HG03342 (cell line): ENCODE data around the gene ELMOD3.
A peak's percentile ranks its signal among the peaks of the same experiment; 100 is the strongest.
"Not testable (repeated sequence)": the region's sequence is repeated elsewhere in the genome, so short reads cannot be mapped to it uniquely, and the experiment has no call there.

Experiments
- ATAC-seq: cut with Tn5 transposase; IDR thresholded peaks from one replicate; pipeline ENCODE4 v1.9.1; 2021; ENCODE audit warnings: mild to moderate bottlenecking, moderate library complexity; ENCODE audit not compliant: unreplicated experiment

Gene ELMOD3

GRCh38 chr2:85354286-85355072 lies at the start of gene ELMOD3, which contains the start of gene RETSAT:
Gene ELMOD3 (plus strand): TSS chr2:85354769. CDS start chr2:85357199, 2,430 bp downstream.
Gene RETSAT (minus strand): TSS chr2:85354528. CDS start chr2:85354507, 21 bp downstream.
- ATAC-seq = peak; percentile 97

DNA sequence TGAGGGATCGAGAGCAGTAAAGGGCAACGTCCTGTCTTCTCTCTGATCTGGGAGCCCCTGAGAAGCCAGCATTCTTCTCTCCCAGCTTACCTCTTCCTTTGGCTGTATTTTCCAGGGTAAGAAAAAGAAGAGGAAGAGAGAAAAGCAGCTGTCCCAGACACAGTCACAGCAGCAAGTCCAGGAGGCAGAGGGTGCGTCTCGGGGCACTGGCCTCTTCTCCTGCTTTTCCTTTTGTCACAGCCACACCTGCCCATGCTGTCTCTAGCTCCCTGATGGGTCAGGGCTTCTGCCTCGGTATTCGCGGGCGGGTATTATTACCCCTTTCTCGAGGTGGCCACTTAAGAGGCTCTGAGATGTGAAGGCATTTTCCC lies 47.1 kb upstream of the ELMOD3 start:
- no peak for ATAC-seq

GRCh38 chr2:85308201-85308600 lies 46.4 kb upstream of the ELMOD3 start:
- no peak for ATAC-seq

GRCh38 chr2:85308896-85309555 lies 45.5 kb upstream of the ELMOD3 start:
- ATAC-seq = no peak

GRCh38 chr2:85309699-85310321 lies 44.8 kb upstream of the ELMOD3 start:
- no peak for ATAC-seq

DNA sequence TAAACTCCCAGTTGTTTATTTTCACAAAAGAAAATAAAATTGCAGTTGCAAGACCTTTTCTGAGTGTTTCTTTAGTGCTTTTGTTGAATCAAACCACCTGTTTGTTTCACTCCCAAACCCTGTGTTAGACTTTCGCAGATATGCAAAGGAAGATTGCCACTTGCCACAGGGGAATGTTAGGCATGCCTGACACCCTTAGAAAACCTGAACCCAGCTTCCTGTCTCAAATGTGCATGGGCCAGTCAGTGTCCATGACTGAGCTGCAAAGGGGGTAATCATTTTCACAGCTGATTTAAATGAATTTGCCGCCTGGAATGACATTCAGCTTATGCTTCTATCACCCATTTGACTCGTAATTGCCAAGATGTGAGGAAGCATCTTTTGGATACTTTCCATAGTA lies 44.2 kb upstream of the ELMOD3 start:
- no peak for ATAC-seq

GRCh38 chr2:85312404-85312803 lies 42.2 kb upstream of the ELMOD3 start:
- ATAC-seq = no peak

DNA sequence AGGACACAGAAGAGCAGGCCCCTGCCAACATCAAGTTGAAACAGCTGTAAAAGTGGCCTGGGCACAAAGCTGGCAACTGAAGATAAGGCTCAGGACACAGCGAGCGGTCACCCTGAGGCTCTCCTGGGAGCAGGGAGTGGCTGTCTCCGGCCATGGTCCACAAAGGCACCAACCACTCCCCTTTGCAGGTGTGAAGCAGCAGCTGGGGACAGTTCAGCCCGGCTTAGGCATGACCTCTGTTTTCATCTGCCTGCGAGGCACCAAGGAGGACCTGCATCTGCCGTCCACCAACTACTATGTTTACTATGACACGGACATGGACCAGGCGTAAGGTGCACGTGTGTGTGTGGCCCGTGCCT lies 39.7 kb upstream of the ELMOD3 start:
- no peak for ATAC-seq

DNA sequence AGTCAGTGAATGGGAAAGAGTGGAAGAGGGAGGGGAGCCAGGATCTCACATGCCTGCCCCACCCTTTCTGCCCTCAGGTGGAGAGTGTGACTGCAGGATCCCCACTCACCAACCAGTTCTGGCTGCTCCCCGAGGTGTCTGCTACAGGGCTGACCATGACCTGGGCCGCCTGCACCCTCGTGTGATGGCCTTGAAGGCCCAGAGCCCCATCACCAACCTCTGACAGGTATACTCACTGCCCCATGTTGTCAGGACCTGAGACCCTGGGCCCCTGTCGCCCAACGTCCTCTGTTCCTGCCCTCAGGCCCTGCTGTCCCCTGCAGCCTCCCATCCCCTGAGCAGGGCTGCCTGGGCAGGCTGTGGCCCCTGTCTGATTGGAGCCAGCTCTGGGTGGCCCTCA lies 38.6 kb upstream of the ELMOD3 start:
- ATAC-seq = not testable (repeated sequence)

GRCh38 chr2:85318222-85319074 lies 36.1 kb upstream of the ELMOD3 start:
- ATAC-seq = peak; percentile 44

DNA sequence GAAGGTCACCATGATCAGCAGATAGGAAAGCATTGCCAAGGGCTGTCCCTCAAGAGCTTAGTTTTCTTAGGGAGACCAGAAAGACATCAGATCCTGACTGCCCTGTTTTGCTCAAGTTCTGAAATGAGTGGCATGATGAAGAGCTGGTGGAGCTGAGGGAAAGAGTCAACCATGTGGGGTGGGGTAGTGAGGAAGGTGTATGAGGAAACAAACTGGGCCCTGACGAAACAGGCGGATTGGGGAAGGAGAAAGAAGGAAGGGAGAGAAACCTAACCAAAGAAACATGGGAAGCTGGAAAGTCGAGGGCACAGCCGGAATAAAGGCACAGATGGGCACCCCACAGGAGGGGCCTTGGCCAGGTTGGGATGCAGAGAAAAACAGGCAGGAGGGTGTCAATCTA lies 34.8 kb upstream of the ELMOD3 start:
- no peak for ATAC-seq

DNA sequence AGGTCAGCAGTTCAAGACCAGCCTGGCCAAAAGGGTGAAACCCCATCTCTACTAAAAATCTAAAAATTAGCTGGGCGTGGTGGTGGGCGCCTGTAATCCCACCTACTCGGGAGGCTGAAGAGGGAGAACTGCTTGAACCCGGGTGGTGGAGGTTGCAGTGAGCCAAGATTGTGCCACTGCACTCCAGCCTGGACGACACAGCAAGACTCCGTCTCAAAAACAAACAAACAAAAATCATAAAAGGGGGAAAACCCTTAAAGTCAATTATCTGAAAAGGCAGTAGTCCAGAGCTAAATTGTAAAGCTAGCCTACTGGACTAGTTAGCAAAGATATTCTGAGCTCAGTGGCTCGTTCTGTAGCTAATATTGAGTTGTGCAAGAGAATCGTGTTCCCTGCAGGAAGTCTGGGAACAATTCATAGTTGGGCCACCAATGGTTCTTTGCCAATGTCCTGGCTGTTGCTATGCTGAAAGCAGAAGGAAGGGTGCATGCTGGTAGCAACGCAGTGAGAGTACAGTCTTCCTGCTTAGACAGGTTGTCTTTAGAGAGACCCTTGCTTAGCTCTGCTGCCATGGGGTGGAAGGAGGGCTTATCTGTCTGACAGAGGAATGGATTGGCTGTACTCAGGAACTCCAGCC lies 31.1 kb upstream of the ELMOD3 start:
- no peak for ATAC-seq

GRCh38 chr2:85323988-85324367 lies 30.6 kb upstream of the ELMOD3 start:
- not testable (repeated sequence) for ATAC-seq

DNA sequence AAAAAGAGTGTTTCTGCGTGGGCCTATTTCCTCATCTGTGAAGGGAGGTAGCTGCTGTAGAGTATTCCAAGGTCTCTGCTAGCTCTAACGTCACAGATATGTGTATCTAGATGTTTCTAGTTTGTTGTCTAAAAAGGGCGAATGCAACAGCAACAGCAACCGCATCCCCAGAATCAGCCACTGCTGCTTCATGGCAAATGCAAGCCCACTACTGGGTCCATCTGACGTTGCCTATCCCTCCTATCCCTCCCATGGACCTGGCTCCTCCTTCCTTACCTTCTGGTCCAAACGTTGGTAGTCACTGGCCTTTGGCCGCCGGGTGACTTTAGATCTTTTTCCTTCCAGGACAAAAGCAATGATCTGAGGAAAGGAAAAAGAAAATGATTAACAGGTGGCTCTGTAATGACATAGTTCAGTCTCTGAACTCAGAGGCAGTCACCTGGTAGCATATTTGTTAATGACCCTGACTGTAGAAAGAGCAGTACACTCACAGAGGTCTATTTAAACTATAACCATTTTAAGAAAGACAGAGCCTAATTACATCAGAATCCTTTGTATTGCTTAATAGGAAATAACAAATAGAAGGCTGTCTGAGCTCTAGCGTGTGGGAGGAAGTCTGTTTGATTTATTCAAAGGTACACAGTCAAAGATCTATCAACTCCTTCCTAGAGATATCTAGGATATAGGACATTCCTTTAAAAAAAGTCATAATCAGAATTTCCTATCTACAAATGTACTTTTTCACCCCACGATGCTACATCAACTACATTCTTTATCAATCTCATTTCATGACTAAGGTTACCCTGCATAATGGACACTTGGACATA lies 29.7 kb upstream of the ELMOD3 start:
- ATAC-seq = no peak

DNA sequence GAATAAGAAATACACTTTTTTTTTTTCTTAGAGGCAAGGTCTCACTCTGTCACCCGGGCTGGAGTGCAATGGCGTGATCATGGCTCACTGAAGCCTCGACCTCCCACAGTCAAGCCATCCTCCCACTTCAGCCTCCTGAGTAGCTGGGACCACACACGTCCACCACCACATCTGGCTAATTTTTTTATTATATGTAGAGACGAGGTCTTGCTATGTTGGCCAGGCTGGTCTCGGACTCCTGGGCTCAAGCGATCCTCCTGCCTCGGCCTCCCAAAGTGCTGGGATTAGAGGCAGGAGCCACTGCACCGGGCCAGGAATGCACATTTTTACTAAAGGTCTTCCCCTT lies 29.1 kb upstream of the ELMOD3 start:
- ATAC-seq = no peak

GRCh38 chr2:85326406-85327159 lies 28.0 kb upstream of the ELMOD3 start:
- ATAC-seq = peak; percentile 35

GRCh38 chr2:85327160-85327821 lies 27.3 kb upstream of the ELMOD3 start:
- ATAC-seq = no peak

GRCh38 chr2:85327822-85328617 lies 26.5 kb upstream of the ELMOD3 start, which contains the start of gene TGOLN2:
Gene TGOLN2 (minus strand): TSS chr2:85327989. CDS start chr2:85327962, 27 bp downstream.
- peak; percentile 84 for ATAC-seq
